Measurements from ENCODE around the gene GPR108. TPM values are rescaled to one million over a fixed set of nuclear protein-coding genes. Genes with fewer than 3 reads are reported as not detected.

The GPR108 gene
- total and polyA plus RNA-seq, 2 of the 13 experiments (the other 11 are each of a cell fraction or from before 2014, with no cell fraction given), result 36.4 to 63.0 TPM

- TF ChIP-seq NFAT5 (CRISPR knock-in tag; IDR thresholded peaks at IDR 0.05), result no peak
- no peak for TF ChIP-seq SP2 (CRISPR knock-in tag; IDR thresholded peaks at IDR 0.05)
- peak; percentile 58; the same call in 1 of the 2 replicates for TF ChIP-seq HINFP (CRISPR knock-in tag; IDR thresholded peaks at IDR 0.05; ENCODE audit: low read depth)
- TF ChIP-seq SP4 (CRISPR knock-in tag; IDR thresholded peaks at IDR 0.05), result peak; percentile 86
- no peak for TF ChIP-seq ZNF260 (CRISPR knock-in tag; IDR thresholded peaks at IDR 0.05; ENCODE audit: borderline replicate concordance, low read depth)
- TF ChIP-seq, protein P1, sequence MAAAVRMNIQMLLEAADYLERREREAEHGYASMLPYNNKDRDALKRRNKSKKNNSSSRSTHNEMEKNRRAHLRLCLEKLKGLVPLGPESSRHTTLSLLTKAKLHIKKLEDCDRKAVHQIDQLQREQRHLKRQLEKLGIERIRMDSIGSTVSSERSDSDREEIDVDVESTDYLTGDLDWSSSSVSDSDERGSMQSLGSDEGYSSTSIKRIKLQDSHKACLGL (CRISPR knock-in tag; IDR thresholded peaks at IDR 0.05), result no peak; the same call in 1 of the 2 replicates
- peak; percentile 62; the same call in 1 of the 2 replicates for TF ChIP-seq ZNF670 (CRISPR knock-in tag; IDR thresholded peaks at IDR 0.05; ENCODE audit: borderline replicate concordance)
- TF ChIP-seq ELF4 (CRISPR knock-in tag; IDR thresholded peaks at IDR 0.05; ENCODE audit: borderline replicate concordance), result no peak
- no peak for TF ChIP-seq ZNF432 (CRISPR knock-in tag; IDR thresholded peaks at IDR 0.05; ENCODE audit: borderline replicate concordance)
- TF ChIP-seq AGO2 (optimal IDR thresholded peaks at IDR 0.05; ENCODE audit: low read depth, low read length), result peak; percentile 26
- TF ChIP-seq RORA (CRISPR knock-in tag; IDR thresholded peaks at IDR 0.05), result no peak
- peak; percentile 93 for TF ChIP-seq BCL6 (CRISPR knock-in tag; IDR thresholded peaks at IDR 0.05)
- TF ChIP-seq ZFYVE20 (CRISPR knock-in tag; IDR thresholded peaks at IDR 0.05; ENCODE audit: borderline replicate concordance, low read depth), result no peak
- no peak for TF ChIP-seq NFYB (CRISPR knock-in tag; IDR thresholded peaks at IDR 0.05)
- TF ChIP-seq ATAD3A (CRISPR knock-in tag; IDR thresholded peaks at IDR 0.05), result no peak
- no peak for TF ChIP-seq ZNF225 (CRISPR knock-in tag; IDR thresholded peaks at IDR 0.05)
- TF ChIP-seq ISX (CRISPR knock-in tag; conservative IDR thresholded peaks at IDR 0.05), result no peak
- no peak for TF ChIP-seq HNRNPH1 (optimal IDR thresholded peaks at IDR 0.05; ENCODE audit: low read depth, low read length)
- TF ChIP-seq GFI1 (CRISPR knock-in tag; IDR thresholded peaks at IDR 0.05; ENCODE audit: borderline replicate concordance), result peak; percentile 83
- peak; percentile 86; the same call in 1 of the 2 replicates for TF ChIP-seq SMAD3 (CRISPR knock-in tag; IDR thresholded peaks at IDR 0.05)
- TF ChIP-seq FUBP1 (CRISPR knock-in tag; IDR thresholded peaks at IDR 0.05; ENCODE audit: borderline replicate concordance), result no peak
These were observed 16.8 kb downstream of the GPR108 start, which contains the start of gene C3 (continued) for GRCh38 chr19:6720369-6721137.
